ENCODE results near the gene INKA1.

GRCh38 chr3:49769286-49769915 lies 33.7 kb upstream of the INKA1 start:
- TF ChIP-seq CTCF (conservative IDR thresholded peaks at IDR 0.05 in 1 of 2, IDR thresholded peaks at IDR 0.05 in 1 of 2; ENCODE audit: low read depth in 1 of 2, low read length in 2 of 2) = no peak
- no peak for TF ChIP-seq EZH2 (IDR thresholded peaks at IDR 0.05; ENCODE audit: low read length, missing control alignments)

Measured in fibroblast of lung (primary cell).